HG02642 (cell line): ENCODE data around the gene FES.
"Not testable (repeated sequence)": the region's sequence is repeated elsewhere in the genome, so short reads cannot be mapped to it uniquely, and the experiment has no call there.

Experiments used
- ATAC-seq: cut with Tn5 transposase; IDR thresholded peaks from one replicate; pipeline ENCODE4 v1.9.1; 2021; ENCODE audit warnings: mild to moderate bottlenecking; ENCODE audit not compliant: unreplicated experiment, poor library complexity

FES gene

DNA sequence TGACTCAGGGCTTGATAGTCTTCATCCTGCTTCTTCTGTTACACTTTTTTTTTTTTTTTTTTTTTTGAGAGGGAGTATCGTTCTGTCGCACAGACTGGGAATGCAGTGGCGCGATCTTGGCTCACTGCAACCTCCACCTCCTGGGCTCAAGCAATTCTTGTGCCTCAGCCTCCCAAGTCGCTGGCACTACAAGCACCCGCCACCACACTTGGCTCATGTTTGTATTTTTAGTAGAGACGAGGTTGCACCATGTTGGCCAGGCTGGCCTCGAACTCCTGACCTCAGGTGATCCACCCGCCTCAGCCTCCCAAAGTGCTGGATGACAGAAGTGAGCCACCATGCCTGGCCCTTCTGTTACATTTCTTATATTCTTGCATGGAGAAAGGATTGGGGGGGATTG, 9.3 kb upstream of the FES start:
- ATAC-seq = not testable (repeated sequence)

DNA sequence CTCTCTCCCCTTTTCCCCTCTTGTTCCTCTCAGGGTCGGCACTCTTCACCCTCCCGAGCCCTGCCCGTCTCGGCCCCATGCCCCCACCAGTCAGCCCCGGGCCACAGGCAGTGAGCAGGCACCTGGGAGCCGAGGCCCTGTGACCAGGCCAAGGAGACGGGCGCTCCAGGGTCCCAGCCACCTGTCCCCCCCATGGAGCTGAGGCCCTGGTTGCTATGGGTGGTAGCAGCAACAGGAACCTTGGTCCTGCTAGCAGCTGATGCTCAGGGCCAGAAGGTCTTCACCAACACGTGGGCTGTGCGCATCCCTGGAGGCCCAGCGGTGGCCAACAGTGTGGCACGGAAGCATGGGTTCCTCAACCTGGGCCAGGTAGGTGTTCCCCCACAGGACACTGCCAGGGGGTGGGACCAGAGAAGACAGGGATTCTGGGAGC, 8.7 kb upstream of the FES start:
- no peak for ATAC-seq

DNA sequence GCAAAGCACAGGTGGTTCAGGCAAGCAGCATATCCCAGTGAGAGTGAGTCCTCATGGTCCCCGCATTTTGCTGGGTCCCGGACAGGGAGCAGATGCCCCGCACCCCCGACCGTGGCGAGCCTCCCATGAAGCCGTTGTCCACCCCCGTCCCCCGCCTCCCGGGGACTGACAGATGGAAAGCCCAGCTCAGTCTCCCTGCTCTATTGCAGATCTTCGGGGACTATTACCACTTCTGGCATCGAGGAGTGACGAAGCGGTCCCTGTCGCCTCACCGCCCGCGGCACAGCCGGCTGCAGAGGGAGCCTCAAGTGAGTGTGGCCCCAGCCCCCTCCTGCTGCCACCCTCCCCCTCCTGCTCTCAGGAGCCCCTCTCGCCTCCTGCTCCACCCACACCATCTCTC, 8.3 kb upstream of the FES start:
- ATAC-seq = no peak

DNA sequence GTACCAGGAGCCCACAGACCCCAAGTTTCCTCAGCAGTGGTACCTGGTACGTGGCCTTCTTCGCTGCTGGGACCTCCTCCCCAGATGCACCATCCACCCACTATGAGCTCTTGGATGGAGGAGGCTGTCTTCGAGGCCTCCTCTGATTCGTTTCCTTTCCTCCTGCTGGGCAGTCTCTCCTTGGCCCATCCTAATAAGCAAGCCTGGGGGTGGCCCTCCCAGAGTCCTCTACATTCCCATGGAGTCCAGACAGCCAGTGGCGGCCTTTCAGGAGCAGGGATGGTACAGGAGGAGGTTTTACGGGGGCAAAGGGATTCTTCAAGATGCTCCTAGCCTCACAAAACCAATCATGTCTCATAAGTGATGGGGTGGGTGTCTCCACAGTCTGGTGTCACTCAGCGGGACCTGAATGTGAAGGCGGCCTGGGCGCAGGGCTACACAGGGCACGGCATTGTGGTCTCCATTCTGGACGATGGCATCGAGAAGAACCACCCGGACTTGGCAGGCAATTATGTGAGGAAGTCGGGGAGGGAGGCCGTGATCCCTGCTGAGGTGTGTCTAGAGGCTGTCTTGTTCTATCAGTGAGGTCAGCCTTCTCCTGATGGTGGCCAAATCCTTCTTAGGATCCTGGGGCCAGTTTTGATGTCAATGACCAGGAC, 7.7 kb upstream of the FES start:
- ATAC-seq = no peak

DNA sequence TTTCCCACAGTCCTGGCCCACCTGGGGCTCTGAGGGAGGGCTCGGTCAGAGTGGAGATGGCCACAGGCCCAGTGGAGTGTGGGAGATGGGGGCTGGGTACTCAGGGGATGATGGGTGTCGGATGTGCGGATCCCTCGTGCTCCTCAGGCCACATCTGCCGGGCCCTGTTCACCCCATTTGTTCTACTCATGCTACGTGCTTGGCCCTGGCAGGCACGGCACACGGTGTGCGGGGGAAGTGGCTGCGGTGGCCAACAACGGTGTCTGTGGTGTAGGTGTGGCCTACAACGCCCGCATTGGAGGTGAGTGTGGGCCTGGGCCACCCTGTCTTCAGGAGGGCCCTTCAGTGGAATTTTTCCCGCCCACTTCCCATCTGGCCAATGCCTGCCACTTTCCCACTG, 7.0 kb upstream of the FES start:
- ATAC-seq = no peak

DNA sequence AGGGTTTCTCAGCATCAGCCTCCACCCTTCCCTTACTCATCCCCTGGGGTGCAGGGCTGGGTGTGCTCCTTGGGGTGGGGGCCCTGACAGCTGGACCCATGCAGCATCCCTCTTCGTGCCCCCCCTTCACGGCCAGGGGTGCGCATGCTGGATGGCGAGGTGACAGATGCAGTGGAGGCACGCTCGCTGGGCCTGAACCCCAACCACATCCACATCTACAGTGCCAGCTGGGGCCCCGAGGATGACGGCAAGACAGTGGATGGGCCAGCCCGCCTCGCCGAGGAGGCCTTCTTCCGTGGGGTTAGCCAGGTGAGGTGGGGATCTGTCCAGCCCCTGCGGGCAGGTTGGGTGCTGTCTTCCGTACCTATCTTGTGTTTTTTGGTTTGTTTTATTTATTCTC, 6.3 kb upstream of the FES start:
- no peak for ATAC-seq

DNA sequence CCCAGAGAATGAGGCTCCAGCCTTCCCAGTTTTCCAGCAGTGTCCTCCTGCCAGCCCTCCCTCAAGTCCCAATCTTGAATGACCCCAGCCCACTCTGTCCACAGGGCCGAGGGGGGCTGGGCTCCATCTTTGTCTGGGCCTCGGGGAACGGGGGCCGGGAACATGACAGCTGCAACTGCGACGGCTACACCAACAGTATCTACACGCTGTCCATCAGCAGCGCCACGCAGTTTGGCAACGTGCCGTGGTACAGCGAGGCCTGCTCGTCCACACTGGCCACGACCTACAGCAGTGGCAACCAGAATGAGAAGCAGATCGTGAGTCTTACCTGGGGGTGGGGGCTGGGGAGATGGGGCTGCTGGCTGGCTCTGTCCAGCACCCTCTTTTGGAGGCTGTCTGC, 5.6 kb upstream of the FES start:
- ATAC-seq = no peak

GRCh38 chr15:90879730-90880366, 4.5 kb upstream of the FES start:
- no peak for ATAC-seq

- ATAC-seq = no peak
Observed at GRCh38 chr15:90880381-90881145, 3.7 kb upstream of the FES start.

DNA sequence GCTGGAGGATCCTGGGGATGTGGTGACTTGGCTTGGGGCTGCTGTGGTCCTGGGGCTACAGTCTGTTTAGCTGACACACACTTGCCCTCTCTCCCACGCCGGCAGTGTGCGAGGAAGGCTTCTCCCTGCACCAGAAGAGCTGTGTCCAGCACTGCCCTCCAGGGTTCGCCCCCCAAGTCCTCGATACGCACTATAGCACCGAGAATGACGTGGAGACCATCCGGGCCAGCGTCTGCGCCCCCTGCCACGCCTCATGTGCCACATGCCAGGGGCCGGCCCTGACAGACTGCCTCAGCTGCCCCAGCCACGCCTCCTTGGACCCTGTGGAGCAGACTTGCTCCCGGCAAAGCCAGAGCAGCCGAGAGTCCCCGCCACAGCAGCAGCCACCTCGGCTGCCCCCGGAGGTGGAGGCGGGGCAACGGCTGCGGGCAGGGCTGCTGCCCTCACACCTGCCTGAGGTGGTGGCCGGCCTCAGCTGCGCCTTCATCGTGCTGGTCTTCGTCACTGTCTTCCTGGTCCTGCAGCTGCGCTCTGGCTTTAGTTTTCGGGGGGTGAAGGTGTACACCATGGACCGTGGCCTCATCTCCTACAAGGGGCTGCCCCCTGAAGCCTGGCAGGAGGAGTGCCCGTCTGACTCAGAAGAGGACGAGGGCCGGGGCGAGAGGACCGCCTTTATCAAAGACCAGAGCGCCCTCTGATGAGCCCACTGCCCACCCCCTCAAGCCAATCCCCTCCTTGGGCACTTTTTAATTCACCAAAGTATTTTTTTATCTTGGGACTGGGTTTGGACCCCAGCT, 2.9 kb upstream of the FES start:
- ATAC-seq = no peak

GRCh38 chr15:90881978-90882721, 2.2 kb upstream of the FES start:
- ATAC-seq = no peak

DNA sequence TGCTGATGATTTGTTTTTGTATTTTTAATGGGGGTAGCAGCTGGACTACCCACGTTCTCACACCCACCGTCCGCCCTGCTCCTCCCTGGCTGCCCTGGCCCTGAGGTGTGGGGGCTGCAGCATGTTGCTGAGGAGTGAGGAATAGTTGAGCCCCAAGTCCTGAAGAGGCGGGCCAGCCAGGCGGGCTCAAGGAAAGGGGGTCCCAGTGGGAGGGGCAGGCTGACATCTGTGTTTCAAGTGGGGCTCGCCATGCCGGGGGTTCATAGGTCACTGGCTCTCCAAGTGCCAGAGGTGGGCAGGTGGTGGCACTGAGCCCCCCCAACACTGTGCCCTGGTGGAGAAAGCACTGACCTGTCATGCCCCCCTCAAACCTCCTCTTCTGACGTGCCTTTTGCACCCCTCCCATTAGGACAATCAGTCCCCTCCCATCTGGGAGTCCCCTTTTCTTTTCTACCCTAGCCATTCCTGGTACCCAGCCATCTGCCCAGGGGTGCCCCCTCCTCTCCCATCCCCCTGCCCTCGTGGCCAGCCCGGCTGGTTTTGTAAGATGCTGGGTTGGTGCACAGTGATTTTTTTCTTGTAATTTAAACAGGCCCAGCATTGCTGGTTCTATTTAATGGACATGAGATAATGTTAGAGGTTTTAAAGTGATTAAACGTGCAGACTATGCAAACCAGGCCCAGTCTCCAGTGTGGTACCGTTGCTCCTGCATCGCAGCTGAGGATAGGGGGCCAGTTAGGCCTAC, 1.4 kb upstream of the FES start:
- no peak for ATAC-seq

DNA sequence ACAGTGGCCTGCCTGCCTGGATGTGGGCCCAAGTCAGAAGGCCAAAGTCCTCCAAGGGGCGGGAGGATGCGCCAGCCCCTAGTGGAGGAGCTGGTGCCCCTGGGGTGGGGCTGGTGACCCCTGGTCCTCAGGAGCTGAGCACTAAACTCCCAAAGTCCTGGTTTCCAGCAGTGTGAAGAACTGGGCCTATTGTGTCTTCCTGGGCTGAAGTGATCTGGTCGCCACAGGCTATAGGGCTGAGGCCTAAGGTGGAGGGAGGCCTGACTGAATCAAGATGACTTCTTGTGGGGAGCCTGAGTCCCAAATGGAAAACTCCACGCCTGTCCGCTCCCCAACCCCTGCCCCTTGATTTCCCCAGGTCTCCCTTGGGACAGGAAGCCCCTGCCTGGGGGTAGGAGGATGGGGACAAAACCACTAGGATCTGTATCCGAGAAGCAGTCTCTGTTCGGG, 753 bp upstream of the FES start:
- no peak for ATAC-seq

DNA sequence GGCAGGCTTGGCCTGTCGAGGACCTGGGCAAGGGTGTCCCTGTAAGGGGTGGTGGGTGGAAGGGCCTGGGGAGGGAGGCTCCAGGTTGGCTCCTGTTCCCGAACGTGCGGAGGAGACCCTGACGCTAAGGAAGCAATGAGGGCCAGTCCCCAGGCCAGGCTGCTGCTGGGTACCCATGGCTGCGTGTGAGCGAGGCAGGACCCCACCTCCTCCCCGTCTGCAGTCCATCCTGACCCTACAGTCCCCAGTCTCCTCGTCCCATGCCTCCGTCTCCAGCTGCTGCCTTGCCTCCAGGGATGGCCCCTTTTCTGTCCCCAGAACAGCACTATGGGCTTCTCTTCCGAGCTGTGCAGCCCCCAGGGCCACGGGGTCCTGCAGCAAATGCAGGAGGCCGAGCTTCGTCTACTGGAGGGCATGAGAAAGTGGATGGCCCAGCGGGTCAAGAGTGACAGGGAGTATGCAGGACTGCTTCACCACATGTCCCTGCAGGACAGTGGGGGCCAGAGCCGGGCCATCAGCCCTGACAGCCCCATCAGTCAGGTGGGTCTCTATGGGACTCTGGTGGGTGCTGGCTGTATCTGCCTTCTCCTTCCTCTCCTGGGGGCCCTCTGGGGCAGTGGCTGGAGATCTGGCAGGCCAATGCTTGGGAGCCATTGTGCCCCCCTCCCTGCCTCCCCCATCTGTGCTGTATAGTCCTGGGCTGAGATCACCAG, 571 bp downstream of the FES start:
- no peak for ATAC-seq

DNA sequence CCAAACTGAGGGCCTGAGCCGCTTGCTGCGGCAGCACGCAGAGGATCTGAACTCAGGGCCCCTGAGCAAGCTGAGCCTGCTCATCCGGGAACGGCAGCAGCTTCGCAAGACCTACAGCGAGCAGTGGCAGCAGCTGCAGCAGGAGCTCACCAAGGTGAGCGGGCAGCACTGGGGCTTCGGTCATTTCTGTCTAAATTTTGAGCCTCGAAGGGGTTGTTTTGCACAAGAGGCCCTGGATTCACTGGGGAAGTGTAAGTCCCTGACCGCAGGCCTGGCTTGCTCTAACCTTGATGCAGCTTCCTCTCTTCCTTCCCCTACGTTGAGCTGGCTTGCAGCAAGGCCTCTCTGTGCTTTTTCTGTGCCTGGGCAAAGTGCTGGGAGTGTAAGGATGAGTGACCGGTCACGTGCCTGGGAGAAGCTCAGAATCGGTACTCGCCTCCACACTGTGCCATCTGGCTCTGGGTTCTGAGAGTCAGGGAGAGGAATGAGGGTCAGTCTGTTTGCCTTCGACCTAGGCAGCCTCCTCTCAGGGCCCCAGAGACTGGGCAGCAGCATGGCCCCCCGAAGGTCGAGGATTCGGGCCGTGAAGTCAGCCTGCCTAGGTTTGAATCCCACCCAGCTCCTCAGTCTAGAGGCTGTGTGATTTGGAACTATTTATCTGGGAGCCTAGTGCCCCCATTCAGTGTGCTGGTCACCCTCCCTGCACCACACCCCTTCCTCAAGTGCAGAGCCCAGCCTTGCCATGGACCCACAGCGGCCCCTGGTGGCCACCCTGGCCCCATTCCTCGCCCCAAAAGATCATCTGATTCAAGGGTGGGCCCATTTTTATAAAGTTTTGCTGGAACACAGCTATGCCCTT, 1.4 kb downstream of the FES start:
- no peak for ATAC-seq

DNA sequence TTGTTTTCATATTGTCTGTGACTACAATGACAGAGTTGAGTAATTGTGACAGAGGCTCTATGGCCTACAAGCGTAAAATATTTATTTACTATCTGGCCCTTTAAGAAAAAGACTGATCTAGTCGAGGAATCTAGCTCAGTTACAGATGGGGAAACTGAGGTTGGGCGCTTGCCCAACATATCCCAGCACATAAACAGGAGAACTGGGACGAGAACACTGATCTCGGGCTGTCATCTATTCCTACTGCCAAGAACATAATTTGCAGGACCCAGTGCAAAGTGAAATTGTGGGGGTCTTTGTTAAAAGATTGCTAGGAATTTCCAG, 1.9 kb downstream of the FES start:
- no peak for ATAC-seq

DNA sequence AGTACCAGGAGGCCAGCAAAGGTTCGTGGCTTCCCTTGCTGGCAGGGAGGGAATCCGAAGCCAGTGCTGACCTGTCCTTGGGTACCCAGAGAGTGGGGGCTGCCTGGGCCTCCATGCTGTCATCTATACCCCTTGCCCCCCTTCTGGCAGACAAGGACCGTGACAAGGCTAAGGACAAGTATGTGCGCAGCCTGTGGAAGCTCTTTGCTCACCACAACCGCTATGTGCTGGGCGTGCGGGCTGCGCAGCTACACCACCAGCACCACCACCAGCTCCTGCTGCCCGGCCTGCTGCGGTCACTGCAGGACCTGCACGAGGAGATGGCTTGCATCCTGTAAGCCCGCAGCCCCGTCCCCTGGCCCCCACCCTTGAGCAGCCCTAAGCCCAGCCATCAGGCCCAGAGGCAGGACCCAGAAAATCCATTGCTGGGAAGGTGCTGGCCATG, 2.8 kb downstream of the FES start:
- no peak for ATAC-seq

DNA sequence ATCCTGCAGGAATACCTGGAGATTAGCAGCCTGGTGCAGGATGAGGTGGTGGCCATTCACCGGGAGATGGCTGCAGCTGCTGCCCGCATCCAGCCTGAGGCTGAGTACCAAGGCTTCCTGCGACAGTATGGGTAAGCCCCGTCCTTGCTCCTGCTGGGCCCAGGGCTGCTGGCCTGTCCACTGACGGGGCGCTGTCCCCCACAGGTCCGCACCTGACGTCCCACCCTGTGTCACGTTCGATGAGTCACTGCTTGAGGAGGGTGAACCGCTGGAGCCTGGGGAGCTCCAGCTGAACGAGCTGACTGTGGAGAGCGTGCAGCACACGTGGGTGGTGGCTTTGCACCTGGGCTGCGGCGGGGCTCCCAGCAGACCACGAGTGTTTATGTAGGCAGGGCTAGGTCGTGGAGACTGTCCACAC, 5.0 kb downstream of the FES start:
- ATAC-seq = no peak
